ENCODE measurements around the gene DIP2C.

GRCh38 chr10:494556-494955 is 194.9 kb downstream of the DIP2C start:
- TF ChIP-seq ZNF384 (IDR thresholded peaks at IDR 0.05) (no peak), L3MBTL2 (conservative IDR thresholded peaks at IDR 0.05) (no peak), FOXK2 (IDR thresholded peaks at IDR 0.05) (no peak), SP1 (IDR thresholded peaks at IDR 0.05) (no peak), TARDBP (IDR thresholded peaks at IDR 0.05) (no peak), BHLHE40 (IDR thresholded peaks at IDR 0.05; ENCODE audit: borderline replicate concordance) (no peak), PKNOX1 (IDR thresholded peaks at IDR 0.05) (no peak), FOXM1 (IDR thresholded peaks at IDR 0.05; ENCODE audit: borderline replicate concordance) (no peak), ARNT (IDR thresholded peaks at IDR 0.05) (no peak)

Measured in HEK293T (cell line).